HCT116 (cell line): ENCODE data around the gene VIPR2.

Experiments
- ATF3 ChIP-seq: IDR thresholded peaks from 2 replicates; pipeline ENCODE4 v1.6.1; 2012
- CEBPB ChIP-seq: IDR thresholded peaks from 2 replicates; pipeline ENCODE4 v1.6.1; 2012; ENCODE audit warnings: low read depth
- CTCF ChIP-seq, 3 experiments: fragments of 200-600 bp in 1 of 3; sonication (generic) in 1 of 3; IDR thresholded peaks in 2 of 3; conservative IDR thresholded peaks in 1 of 3; 2 replicates each; pipeline ENCODE4 v1.5.1; 2012 to 2017; ENCODE audit warnings: low read depth in 2 of 3, low read length in 2 of 3, antibody characterized with exemption in 1 of 3, borderline replicate concordance in 1 of 3, control low read depth in 1 of 3, mild to moderate bottlenecking in 1 of 3, mixed read lengths in 1 of 3, mixed run types in 1 of 3, moderate library complexity in 1 of 3; ENCODE audit not compliant: insufficient read depth in 1 of 3
- EZH2 ChIP-seq: fragments of 200-600 bp; sonication (generic); IDR thresholded peaks from 2 replicates; pipeline ENCODE4 v1.6.1; 2017; ENCODE audit warnings: antibody characterized with exemption, mixed run types
- FOSL1 ChIP-seq: IDR thresholded peaks from 2 replicates; pipeline ENCODE4 v1.6.1; 2012; ENCODE audit warnings: low read depth
- JUND ChIP-seq: IDR thresholded peaks from 2 replicates; pipeline ENCODE4 v1.6.1; 2012
- MAX ChIP-seq: IDR thresholded peaks from 2 replicates; pipeline ENCODE4 v1.6.1; 2012
- POLR2A ChIP-seq: IDR thresholded peaks from 2 replicates; pipeline ENCODE4 v1.7.0; 2011; ENCODE audit warnings: borderline replicate concordance; ENCODE audit not compliant: insufficient read depth, insufficient read length; ENCODE audit errors: extremely low read depth
- POLR2AphosphoS5 ChIP-seq: IDR thresholded peaks from 2 replicates; pipeline ENCODE4 v1.6.1; 2011; ENCODE audit warnings: mild to moderate bottlenecking, low read depth, low read length, moderate library complexity
- RAD21 ChIP-seq: IDR thresholded peaks from 2 replicates; pipeline ENCODE4 v1.6.1; 2012; ENCODE audit warnings: low read depth, mild to moderate bottlenecking
- REST ChIP-seq: IDR thresholded peaks from 2 replicates; pipeline ENCODE4 v1.6.1; 2012; ENCODE audit warnings: low read depth
- YY1 ChIP-seq: IDR thresholded peaks from 2 replicates; pipeline ENCODE4 v1.6.1; 2011; ENCODE audit warnings: low read length, low read depth, moderate library complexity, mild to moderate bottlenecking; ENCODE audit not compliant: insufficient replicate concordance; ENCODE audit errors: extremely low read depth
- ZFX ChIP-seq: fragments of 450-650 bp; IDR thresholded peaks from 2 replicates; pipeline ENCODE4 v1.6.1; 2017
- ZNF274 ChIP-seq: fragments of 200-500 bp; sonication (Bioruptor generic); IDR thresholded peaks from 2 replicates; pipeline ENCODE4 v1.6.1; 2014; ENCODE audit warnings: mild to moderate bottlenecking, low read depth, low read length, inconsistent platforms

GRCh38 chr7:159098811-159099655 lies 45.6 kb downstream of the VIPR2 start:
- TF ChIP-seq CTCF (IDR thresholded peaks at IDR 0.05 in 2 of 3, conservative IDR thresholded peaks at IDR 0.05 in 1 of 3; ENCODE audit: borderline replicate concordance in 1 of 3, insufficient read depth in 1 of 3, low read depth in 2 of 3, low read length in 2 of 3) (no peak), POLR2A (no peak), ZNF274 (no peak), POLR2AphosphoS5 (no peak), EZH2 (no peak), YY1 (no peak), ATF3 (no peak), RAD21 (no peak), MAX (no peak), FOSL1 (no peak), CEBPB (no peak), REST (no peak), JUND (no peak), ZFX (no peak)
